Measurements from ENCODE around the gene UBE2A. TPM values are rescaled to one million over a fixed set of nuclear protein-coding genes. Genes with fewer than 3 reads are reported as not detected.

UBE2A gene
- total RNA-seq, 6 experiments from 2014 or later = 11.9 to 20.4 (median 16.2) TPM

DNA sequence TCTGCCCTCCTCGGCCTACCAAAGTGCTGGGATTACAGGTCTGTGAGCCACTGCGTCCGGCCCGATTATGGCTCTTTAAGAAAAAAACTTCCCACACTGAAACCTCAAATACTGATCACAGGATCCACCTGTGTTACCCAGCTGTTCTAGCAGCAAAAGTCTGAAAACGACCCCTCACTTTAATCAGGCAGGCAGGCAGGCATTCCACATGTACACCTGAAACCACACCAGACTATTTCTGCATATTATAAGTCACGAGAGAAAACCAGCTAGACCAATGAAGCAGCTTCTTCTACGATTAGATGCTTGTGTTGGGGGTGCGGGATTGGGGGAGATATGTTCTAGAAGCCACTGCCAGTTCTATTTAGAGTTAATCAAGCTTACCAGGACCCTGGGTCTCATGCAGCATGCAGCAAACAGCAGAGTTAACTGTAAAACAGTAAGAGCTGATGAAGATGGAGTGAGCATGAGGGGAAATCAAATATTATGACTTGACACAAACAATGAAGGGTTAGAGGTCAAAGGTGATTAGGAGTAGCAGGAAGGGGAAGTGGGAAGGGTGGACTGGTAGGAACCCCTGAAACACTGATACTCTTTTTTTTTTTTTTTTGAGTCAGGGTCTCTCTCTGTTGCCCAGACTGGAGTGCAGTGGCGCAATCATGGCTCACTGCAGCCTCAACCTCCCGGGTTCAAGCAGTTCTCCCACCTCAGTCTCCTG is 50.7 kb downstream of the UBE2A start:
- WGBS (ENCODE audit: insufficient coverage, low coverage, low lambda C conversion rate, missing lambda C conversion rate) = 72% methylated on average over 5 of the region's 10 CpGs
- no peak for ATAC-seq
- intact Hi-C loops (cut with DNase I) = no loop called here
- Histone ChIP-seq H3K9me3 (no peaks in the 10 kb centered on the region), H3K36me3 (no peaks in the 10 kb centered on the region), H3K4me1 (no peaks in the 10 kb centered on the region), H3K27ac (no peak overlapping the region), H3K27me3 (no peaks in the 10 kb centered on the region), H3K4me3 (no peak overlapping the region)
- TF ChIP-seq POLR2A (IDR thresholded peaks at IDR 0.05) = no peak
- TF ChIP-seq, protein P1, sequence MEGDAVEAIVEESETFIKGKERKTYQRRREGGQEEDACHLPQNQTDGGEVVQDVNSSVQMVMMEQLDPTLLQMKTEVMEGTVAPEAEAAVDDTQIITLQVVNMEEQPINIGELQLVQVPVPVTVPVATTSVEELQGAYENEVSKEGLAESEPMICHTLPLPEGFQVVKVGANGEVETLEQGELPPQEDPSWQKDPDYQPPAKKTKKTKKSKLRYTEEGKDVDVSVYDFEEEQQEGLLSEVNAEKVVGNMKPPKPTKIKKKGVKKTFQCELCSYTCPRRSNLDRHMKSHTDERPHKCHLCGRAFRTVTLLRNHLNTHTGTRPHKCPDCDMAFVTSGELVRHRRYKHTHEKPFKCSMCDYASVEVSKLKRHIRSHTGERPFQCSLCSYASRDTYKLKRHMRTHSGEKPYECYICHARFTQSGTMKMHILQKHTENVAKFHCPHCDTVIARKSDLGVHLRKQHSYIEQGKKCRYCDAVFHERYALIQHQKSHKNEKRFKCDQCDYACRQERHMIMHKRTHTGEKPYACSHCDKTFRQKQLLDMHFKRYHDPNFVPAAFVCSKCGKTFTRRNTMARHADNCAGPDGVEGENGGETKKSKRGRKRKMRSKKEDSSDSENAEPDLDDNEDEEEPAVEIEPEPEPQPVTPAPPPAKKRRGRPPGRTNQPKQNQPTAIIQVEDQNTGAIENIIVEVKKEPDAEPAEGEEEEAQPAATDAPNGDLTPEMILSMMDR (IDR thresholded peaks at IDR 0.05) = no peak
- no peak for DNase-seq

DNA sequence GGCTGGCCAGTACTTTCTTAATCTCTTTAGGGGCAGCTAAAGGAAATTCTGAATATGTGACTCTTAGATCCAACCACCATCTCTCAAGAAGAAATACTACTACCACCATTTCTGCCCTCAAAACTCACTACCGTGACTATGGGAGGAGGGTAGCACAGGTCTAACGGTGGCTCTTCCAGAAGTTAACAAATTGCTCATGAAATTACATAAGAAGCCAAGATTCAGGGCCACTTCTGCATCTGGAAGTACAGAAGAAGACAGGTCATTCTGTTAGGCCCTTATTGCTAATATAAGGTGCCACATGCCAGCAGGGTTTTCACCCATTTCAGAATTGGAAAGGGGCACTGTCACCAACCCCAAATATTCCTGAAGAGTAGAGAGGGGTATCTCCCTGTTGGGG is 51.5 kb downstream of the UBE2A start:
- 48% methylated on average over 2 of the region's 2 CpGs for WGBS (ENCODE audit: insufficient coverage, low coverage, low lambda C conversion rate, missing lambda C conversion rate)
- intact Hi-C loops (cut with DNase I) = no loop called here
- no peaks in the 10 kb centered on the region for H3K36me3 ChIP-seq
- no peaks in the 10 kb centered on the region for H3K4me1 ChIP-seq
- no peak overlapping the region for H3K27ac ChIP-seq
- H3K27me3 ChIP-seq = no peaks in the 10 kb centered on the region
- DNase-seq = no peak
- ATAC-seq = no peak
- no peak overlapping the region for H3K4me3 ChIP-seq
- no peaks in the 10 kb centered on the region for H3K9me3 ChIP-seq
- TF ChIP-seq, protein P1 (IDR thresholded peaks at IDR 0.05) = no peak
- TF ChIP-seq POLR2A (IDR thresholded peaks at IDR 0.05) = no peak

Other genes starting within 250 kb of the UBE2A start
- gene SLC25A43, start 175.2 kb upstream of the UBE2A start, total RNA-seq = 10 to 100 TPM in 2 of 6 experiments, 1 to 10 TPM in 4; 6.4 to 21.5 (median 7.5) TPM
- gene SLC25A5, start 106.1 kb upstream of the UBE2A start, total RNA-seq = 100 to 1,000 TPM; 168 to 296 (median 223) TPM
- gene STEEP1, start 9.2 kb upstream of the UBE2A start, total RNA-seq = 10 to 100 TPM in 2 of 6 experiments, 1 to 10 TPM in 4; 4.5 to 13.9 (median 7.1) TPM
- 1 to 10 TPM; 3.0 to 4.4 (median 4.0) TPM for gene NKRF, start 31.9 kb downstream of the UBE2A start, total RNA-seq
- 10 to 100 TPM; 12.7 to 25.6 (median 19.6) TPM for gene SEPTIN6, start 118.6 kb downstream of the UBE2A start, total RNA-seq
- 1 to 10 TPM in 1 of 6 experiments, under 1 TPM in 4, not detected in 1; 0.19 to 1.2 (median 0.29) TPM for gene SOWAHD, start 184.0 kb downstream of the UBE2A start, total RNA-seq
- gene RPL39, start 217.1 kb downstream of the UBE2A start, total RNA-seq = 1,000 to 10,000 TPM in 2 of 6 experiments, 100 to 1,000 TPM in 4; 587 to 2,308 (median 667) TPM